ENCODE measurements around the gene MMAB.

GRCh38 chr12:109568486-109568885 is 4.8 kb downstream of the MMAB start:
- TF ChIP-seq, protein P1, sequence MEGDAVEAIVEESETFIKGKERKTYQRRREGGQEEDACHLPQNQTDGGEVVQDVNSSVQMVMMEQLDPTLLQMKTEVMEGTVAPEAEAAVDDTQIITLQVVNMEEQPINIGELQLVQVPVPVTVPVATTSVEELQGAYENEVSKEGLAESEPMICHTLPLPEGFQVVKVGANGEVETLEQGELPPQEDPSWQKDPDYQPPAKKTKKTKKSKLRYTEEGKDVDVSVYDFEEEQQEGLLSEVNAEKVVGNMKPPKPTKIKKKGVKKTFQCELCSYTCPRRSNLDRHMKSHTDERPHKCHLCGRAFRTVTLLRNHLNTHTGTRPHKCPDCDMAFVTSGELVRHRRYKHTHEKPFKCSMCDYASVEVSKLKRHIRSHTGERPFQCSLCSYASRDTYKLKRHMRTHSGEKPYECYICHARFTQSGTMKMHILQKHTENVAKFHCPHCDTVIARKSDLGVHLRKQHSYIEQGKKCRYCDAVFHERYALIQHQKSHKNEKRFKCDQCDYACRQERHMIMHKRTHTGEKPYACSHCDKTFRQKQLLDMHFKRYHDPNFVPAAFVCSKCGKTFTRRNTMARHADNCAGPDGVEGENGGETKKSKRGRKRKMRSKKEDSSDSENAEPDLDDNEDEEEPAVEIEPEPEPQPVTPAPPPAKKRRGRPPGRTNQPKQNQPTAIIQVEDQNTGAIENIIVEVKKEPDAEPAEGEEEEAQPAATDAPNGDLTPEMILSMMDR (conservative IDR thresholded peaks at IDR 0.05): no peak
- TF ChIP-seq ZFX (IDR thresholded peaks at IDR 0.05): no peak
